CD4-positive, alpha-beta T cell (primary cell): Measurements from ENCODE around the gene CEP95. TPM values are rescaled to one million over a fixed set of nuclear protein-coding genes. Genes with fewer than 3 reads are reported as not detected.
"Not testable (repeated sequence)": the region's sequence is repeated elsewhere in the genome, so short reads cannot be mapped to it uniquely, and the experiment has no call there.

Experiments
- ATAC-seq: fragments of 200-7000 bp; cut with Tn5 transposase; one replicate; pipeline ENCODE4 v1.10.0; 2022; ENCODE audit warnings: mild to moderate bottlenecking; ENCODE audit not compliant: poor library complexity
- CTCF ChIA-PET: fragments of 350-600 bp; sonication (Branson Sonifier 250); formaldehyde crosslinking; loops from one replicate; lab custom pipeline; 2021; ENCODE audit warnings: antibody characterized with exemption, inconsistent platforms; lab: Charles Lee
- POLR2A ChIA-PET: fragments of 350-600 bp; sonication (Branson Sonifier 250); formaldehyde crosslinking; loops from one replicate; lab custom pipeline; 2021; ENCODE audit warnings: antibody characterized with exemption, inconsistent platforms; lab: Charles Lee
- DNase-seq, 14 experiments: peaks; one replicate each; pipeline ENCODE4 v3.0.0-alpha.2; 2013 to 2020; ENCODE audit warnings: mixed read lengths in 2 of 14
- H3K27ac ChIP-seq, 2 donors: one replicate each; pipeline versions ENCODE4 v1.5.1 to v1.7.0; 2013; ENCODE audit warnings: low read length in 2 of 2, low read depth in 1 of 2, mild to moderate bottlenecking in 1 of 2
- H3K27me3 ChIP-seq, 2 experiments: 1 replicate in 1 of 2; 2 replicates in 1 of 2; pipeline versions ENCODE4 v1.6.1 to v1.7.0; 2013; ENCODE audit warnings: low read length in 2 of 2, control low read depth in 1 of 2, mild to moderate bottlenecking in 1 of 2, moderate library complexity in 1 of 2; ENCODE audit not compliant: insufficient read depth in 2 of 2, control insufficient read depth in 1 of 2
- H3K36me3 ChIP-seq: one replicate; pipeline ENCODE4 v1.6.1; 2013; ENCODE audit warnings: low read length, control low read depth; ENCODE audit not compliant: insufficient read depth
- H3K4me1 ChIP-seq: one replicate; pipeline ENCODE4 v1.6.1; 2013; ENCODE audit warnings: low read length, control low read depth; ENCODE audit not compliant: insufficient read depth
- H3K4me3 ChIP-seq: one replicate; pipeline ENCODE4 v1.5.1; 2013; ENCODE audit warnings: mild to moderate bottlenecking, low read length, moderate library complexity
- H3K9me3 ChIP-seq, 2 experiments: 1 replicate in 1 of 2; 2 replicates in 1 of 2; pipeline versions ENCODE4 v1.6.1 to v1.7.0; 2013; ENCODE audit warnings: low read length in 2 of 2, mild to moderate bottlenecking in 2 of 2, control low read depth in 1 of 2, moderate library complexity in 1 of 2; ENCODE audit not compliant: control insufficient read depth in 1 of 2, insufficient read depth in 1 of 2
- H3K27ac Mint-ChIP-seq: one replicate; pipeline ENCODE4 v1.8.0; 2020; ENCODE audit warnings: mixed read lengths
- H3K27me3 Mint-ChIP-seq: one replicate; pipeline ENCODE4 v1.8.0; 2021; ENCODE audit warnings: mixed read lengths
- H3K36me3 Mint-ChIP-seq: one replicate; pipeline ENCODE4 v1.8.0; 2021; ENCODE audit warnings: low read depth, mixed read lengths
- H3K4me1 Mint-ChIP-seq: one replicate; pipeline ENCODE4 v1.8.0; 2021; ENCODE audit warnings: low read depth, mixed read lengths
- H3K4me3 Mint-ChIP-seq: one replicate; pipeline ENCODE4 v1.8.0; 2020; ENCODE audit warnings: mild to moderate bottlenecking, mixed read lengths
- H3K9me3 Mint-ChIP-seq: one replicate; pipeline ENCODE4 v1.8.0; 2020; ENCODE audit warnings: mixed read lengths
- intact Hi-C, 2 experiments: fragments of 100-400 bp; cut with DNase I in 1 of 2; cut with micrococcal nuclease in 1 of 2; formaldehyde crosslinking; loops; one replicate each; pipeline versions ENCODE4 v1.15.1 to v1.9.0; 2023 to 2025; cut with DNase I, micrococcal nuclease
- total RNA-seq, 174 experiments: library from RNA in 2 of 174; stranded (reverse) in 2 of 174; gene quantifications; one replicate each; pipeline ENCODE4 v1.2.3 and lab custom pipeline; 2021 to 2026
- TF ChIP-seq, protein P1 (sequence below): fragments of 200-600 bp; IDR thresholded peaks from one replicate; pipeline ENCODE4 v1.8.0; 2022; ENCODE audit warnings: antibody characterized with exemption, mild to moderate bottlenecking

Gene CEP95
- total RNA-seq, 2 experiments from 2014 or later: 256 to 269 TPM

- ChIA-PET POLR2A (no interaction called here), CTCF (no interaction called here)
- Mint-ChIP-seq H3K36me3 (no peaks in the 10 kb centered on the region), H3K9me3 (no peaks in the 10 kb centered on the region), H3K4me3 (no peak overlapping the region), H3K27ac (no peak overlapping the region), H3K4me1 (peaks cover 16% of the 10 kb centered on the region), H3K27me3 (no peaks in the 10 kb centered on the region)
- H3K4me1 ChIP-seq: peaks cover 12% of the 10 kb centered on the region
- intact Hi-C loops: no loop called here
- H3K27me3 ChIP-seq: peaks cover 0 to 2% of the 10 kb centered on the region in 2 experiments
- TF ChIP-seq, protein P1, sequence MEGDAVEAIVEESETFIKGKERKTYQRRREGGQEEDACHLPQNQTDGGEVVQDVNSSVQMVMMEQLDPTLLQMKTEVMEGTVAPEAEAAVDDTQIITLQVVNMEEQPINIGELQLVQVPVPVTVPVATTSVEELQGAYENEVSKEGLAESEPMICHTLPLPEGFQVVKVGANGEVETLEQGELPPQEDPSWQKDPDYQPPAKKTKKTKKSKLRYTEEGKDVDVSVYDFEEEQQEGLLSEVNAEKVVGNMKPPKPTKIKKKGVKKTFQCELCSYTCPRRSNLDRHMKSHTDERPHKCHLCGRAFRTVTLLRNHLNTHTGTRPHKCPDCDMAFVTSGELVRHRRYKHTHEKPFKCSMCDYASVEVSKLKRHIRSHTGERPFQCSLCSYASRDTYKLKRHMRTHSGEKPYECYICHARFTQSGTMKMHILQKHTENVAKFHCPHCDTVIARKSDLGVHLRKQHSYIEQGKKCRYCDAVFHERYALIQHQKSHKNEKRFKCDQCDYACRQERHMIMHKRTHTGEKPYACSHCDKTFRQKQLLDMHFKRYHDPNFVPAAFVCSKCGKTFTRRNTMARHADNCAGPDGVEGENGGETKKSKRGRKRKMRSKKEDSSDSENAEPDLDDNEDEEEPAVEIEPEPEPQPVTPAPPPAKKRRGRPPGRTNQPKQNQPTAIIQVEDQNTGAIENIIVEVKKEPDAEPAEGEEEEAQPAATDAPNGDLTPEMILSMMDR: no peak
- H3K36me3 ChIP-seq: no peaks in the 10 kb centered on the region
- H3K9me3 ChIP-seq: no peaks in the 10 kb centered on the region
- DNase-seq (no peak), ATAC-seq (no peak)
- H3K27ac ChIP-seq: no peak overlapping the region
- no peak overlapping the region for H3K4me3 ChIP-seq
These were observed 45.0 kb upstream of the CEP95 start for GRCh38 chr17:64461788-64462187.

- no peaks in the 10 kb centered on the region for H3K27me3 Mint-ChIP-seq
- TF ChIP-seq, protein P1: no peak
- H3K9me3 Mint-ChIP-seq: no peaks in the 10 kb centered on the region
- no peaks in the 10 kb centered on the region for H3K36me3 Mint-ChIP-seq
- no peak overlapping the region for H3K27ac Mint-ChIP-seq
- no peak for DNase-seq
- no peak for ATAC-seq
- H3K9me3 ChIP-seq: no peaks in the 10 kb centered on the region
- intact Hi-C loops: no loop called here
- peaks cover 0 to 2% of the 10 kb centered on the region in 2 experiments for H3K27me3 ChIP-seq
- H3K4me3 Mint-ChIP-seq: no peak overlapping the region
- no peak overlapping the region for H3K27ac ChIP-seq
- ChIA-PET CTCF (interaction anchor here (1.0 kb wide), 1 partner anchor 16 kb away, joined by 3 read pairs; no protein-coding TSS in a partner anchor), POLR2A (no interaction called here)
- H3K4me1 ChIP-seq: no peaks in the 10 kb centered on the region
- H3K4me1 Mint-ChIP-seq: no peaks in the 10 kb centered on the region
- H3K4me3 ChIP-seq: no peak overlapping the region
- no peaks in the 10 kb centered on the region for H3K36me3 ChIP-seq
These were observed 40.6 kb upstream of the CEP95 start for GRCh38 chr17:64466019-64466735.

DNA sequence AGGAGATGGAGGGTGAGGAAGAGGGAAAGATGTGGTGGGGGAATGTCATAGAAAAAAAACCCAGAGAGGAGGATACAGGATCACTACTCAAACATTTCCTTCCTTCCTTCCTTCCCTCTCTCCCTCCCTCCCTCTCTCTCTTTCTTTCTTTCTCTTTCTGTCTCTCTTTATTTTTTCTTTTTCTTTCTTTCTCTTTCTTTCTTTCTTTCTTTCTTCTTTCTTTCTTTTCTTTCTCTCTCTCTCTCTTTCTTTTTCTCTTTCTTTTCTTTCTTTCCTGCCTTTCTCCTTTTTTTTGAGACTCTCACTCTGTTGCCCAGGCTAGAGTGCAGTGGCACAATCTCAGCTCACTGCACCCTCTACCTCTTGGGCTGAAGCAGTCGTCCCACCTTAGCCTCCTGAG, 39.9 kb upstream of the CEP95 start:
- POLR2A ChIA-PET: interaction anchor here (0.6 kb wide), 1 partner anchor 23 kb away, joined by 3 read pairs; no protein-coding TSS in a partner anchor
- H3K27me3 Mint-ChIP-seq, H3K4me3 ChIP-seq, H3K4me3 Mint-ChIP-seq, H3K27ac ChIP-seq, H3K36me3 Mint-ChIP-seq, H3K4me1 ChIP-seq, H3K4me1 Mint-ChIP-seq, H3K27me3 ChIP-seq, H3K27ac Mint-ChIP-seq, DNase-seq, H3K9me3 Mint-ChIP-seq, H3K36me3 ChIP-seq, ATAC-seq, intact Hi-C loops, H3K9me3 ChIP-seq: not testable (repeated sequence)
- CTCF ChIA-PET: interaction anchor here (1.0 kb wide), 1 partner anchor 15 kb away, joined by 3 read pairs; no protein-coding TSS in a partner anchor

DNA sequence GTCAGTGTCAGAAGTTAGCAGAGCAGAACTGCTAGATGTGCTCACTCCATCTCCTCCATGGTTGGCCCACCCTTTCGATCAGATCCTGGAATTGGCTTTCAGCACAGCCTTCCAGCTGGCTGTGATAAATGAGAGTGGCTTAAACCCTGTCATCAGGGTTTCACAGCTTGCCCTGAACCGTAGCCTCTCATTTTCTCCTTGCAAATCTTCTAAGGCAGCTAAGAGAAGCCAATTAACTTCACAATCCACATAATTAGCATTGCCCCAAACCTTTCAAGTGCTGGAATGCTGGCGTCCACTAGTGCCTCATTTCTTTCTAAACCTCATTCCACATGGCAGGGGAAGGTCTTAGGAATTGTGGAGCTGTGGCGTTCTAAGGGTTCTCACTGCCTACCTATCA, 36.2 kb upstream of the CEP95 start:
- CTCF ChIA-PET: no interaction called here
- no peaks in the 10 kb centered on the region for H3K36me3 ChIP-seq
- Mint-ChIP-seq H3K36me3 (no peaks in the 10 kb centered on the region), H3K9me3 (no peaks in the 10 kb centered on the region), H3K27ac (no peak overlapping the region), H3K4me3 (no peak overlapping the region), H3K4me1 (no peaks in the 10 kb centered on the region), H3K27me3 (no peaks in the 10 kb centered on the region)
- no peak overlapping the region for H3K27ac ChIP-seq
- no peak for DNase-seq
- POLR2A ChIA-PET: no interaction called here
- no peaks in the 10 kb centered on the region for H3K4me1 ChIP-seq
- TF ChIP-seq, protein P1: no peak
- no peak overlapping the region for H3K4me3 ChIP-seq
- H3K9me3 ChIP-seq: no peaks in the 10 kb centered on the region
- intact Hi-C loops: no loop called here
- no peaks in the 10 kb centered on the region for H3K27me3 ChIP-seq
- no peak for ATAC-seq
